Body of pancreas (tissue), 4 donors: ENCODE results near the gene ASGR1. TPM values are rescaled to one million over a fixed set of nuclear protein-coding genes. Genes with fewer than 3 reads are reported as not detected.

Experiments used
- ATAC-seq: fragments of 150-250 bp; one replicate; pipeline ENCODE4 v1.9.1; 2016
- DNase-seq, 4 donors: peaks; one replicate each; pipeline ENCODE4 v3.0.0-alpha.2; 2019
- H3K27ac ChIP-seq, 4 donors: fragments of 200-600 bp; sonication (generic); 1 replicate in 3 of 4; 2 replicates in 1 of 4; pipeline versions ENCODE4 v1.5.1 to v1.6.1; 2016 to 2019; ENCODE audit warnings: mild to moderate bottlenecking in 1 of 4, mixed read lengths in 1 of 4, moderate library complexity in 1 of 4
- H3K27me3 ChIP-seq, 2 donors: fragments of 200-600 bp; sonication (generic); one replicate each; pipeline ENCODE4 v1.6.0; 2016; ENCODE audit warnings: mild to moderate bottlenecking in 1 of 2
- H3K36me3 ChIP-seq, 2 donors: fragments of 200-600 bp; sonication (generic); replicated peaks in 1 of 2; 2 replicates each; pipeline ENCODE4 v1.5.1; 2016; ENCODE audit warnings: low read depth in 2 of 2; ENCODE audit not compliant: insufficient read depth in 1 of 2
- H3K4me1 ChIP-seq: fragments of 200-600 bp; sonication (generic); one replicate; pipeline ENCODE4 v1.6.0; 2016
- H3K4me3 ChIP-seq, 2 donors: fragments of 200-600 bp; sonication (generic); 1 replicate in 1 of 2; 2 replicates in 1 of 2; pipeline ENCODE4 v1.5.1; 2016 to 2019
- H3K9me3 ChIP-seq, 3 donors: fragments of 200-600 bp; sonication (generic); 1 replicate in 2 of 3; 2 replicates in 1 of 3; pipeline ENCODE4 v1.5.1; 2016
- POLR2A ChIP-seq, 3 donors: fragments of 450-650 bp; IDR thresholded peaks; one replicate each; pipeline ENCODE4 v1.6.1; 2016; ENCODE audit warnings: antibody characterized with exemption in 3 of 3, mild to moderate bottlenecking in 2 of 3
- WGBS, 2 donors: methylation state at CpG; one replicate each; pipeline ENCODE4 v1.1.5; 2017; 5-methylcytosine and 5-hydroxymethylcytosine counted together
- intact Hi-C: fragments of 100-400 bp; cut with DNase I; formaldehyde crosslinking; loops from one replicate; pipeline ENCODE4 v1.15.1; 2023
- total RNA-seq, 2 donors: library from RNA; depleted of rRNA; stranded (reverse); fragments of >200 nt; gene quantifications; one replicate each; pipeline ENCODE4 v1.1.0, GENCODE V29; 2016
- TF ChIP-seq, protein P1 (sequence below), 7 experiments: fragments of 450-650 bp in 4 of 7; fragments of 200-600 bp in 3 of 7; sonication (generic) in 3 of 7; IDR thresholded peaks; one replicate each; pipeline ENCODE4 v1.5.1; 2016 to 2019; ENCODE audit warnings: antibody characterized with exemption in 7 of 7

ASGR1 gene
- total RNA-seq, 2 donors from 2014 or later = 4.6 TPM; not detected in 1

GRCh38 chr17:7208027-7208571 lies 28.9 kb upstream of the ASGR1 start:
- no peak for ATAC-seq
- 56 to 60% methylated on average over 17 to 20 of the region's 21 CpGs for WGBS, 2 donors
- intact Hi-C loops = loop anchor here (10.0 kb wide), 1 partner anchor 63 kb away; no protein-coding TSS in a partner anchor
- no peak for TF ChIP-seq POLR2A (IDR thresholded peaks at IDR 0.05)
- TF ChIP-seq, protein P1, sequence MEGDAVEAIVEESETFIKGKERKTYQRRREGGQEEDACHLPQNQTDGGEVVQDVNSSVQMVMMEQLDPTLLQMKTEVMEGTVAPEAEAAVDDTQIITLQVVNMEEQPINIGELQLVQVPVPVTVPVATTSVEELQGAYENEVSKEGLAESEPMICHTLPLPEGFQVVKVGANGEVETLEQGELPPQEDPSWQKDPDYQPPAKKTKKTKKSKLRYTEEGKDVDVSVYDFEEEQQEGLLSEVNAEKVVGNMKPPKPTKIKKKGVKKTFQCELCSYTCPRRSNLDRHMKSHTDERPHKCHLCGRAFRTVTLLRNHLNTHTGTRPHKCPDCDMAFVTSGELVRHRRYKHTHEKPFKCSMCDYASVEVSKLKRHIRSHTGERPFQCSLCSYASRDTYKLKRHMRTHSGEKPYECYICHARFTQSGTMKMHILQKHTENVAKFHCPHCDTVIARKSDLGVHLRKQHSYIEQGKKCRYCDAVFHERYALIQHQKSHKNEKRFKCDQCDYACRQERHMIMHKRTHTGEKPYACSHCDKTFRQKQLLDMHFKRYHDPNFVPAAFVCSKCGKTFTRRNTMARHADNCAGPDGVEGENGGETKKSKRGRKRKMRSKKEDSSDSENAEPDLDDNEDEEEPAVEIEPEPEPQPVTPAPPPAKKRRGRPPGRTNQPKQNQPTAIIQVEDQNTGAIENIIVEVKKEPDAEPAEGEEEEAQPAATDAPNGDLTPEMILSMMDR (IDR thresholded peaks at IDR 0.05) = no peak
- H3K4me1 ChIP-seq = peaks cover 8% of the 10 kb centered on the region
- no peaks in the 10 kb centered on the region for H3K36me3 ChIP-seq
- no peaks in the 10 kb centered on the region for H3K27me3 ChIP-seq
- no peak overlapping the region for H3K4me3 ChIP-seq
- H3K9me3 ChIP-seq = no peaks in the 10 kb centered on the region
- DNase-seq = peak in 1 of 4 donors; percentile 8
- no peak overlapping the region for H3K27ac ChIP-seq

GRCh38 chr17:7207120-7208001 lies 28.2 kb upstream of the ASGR1 start:
- H3K9me3 ChIP-seq = no peaks in the 10 kb centered on the region
- H3K27me3 ChIP-seq = no peaks in the 10 kb centered on the region
- TF ChIP-seq, protein P1 (IDR thresholded peaks at IDR 0.05) = no peak
- TF ChIP-seq POLR2A (IDR thresholded peaks at IDR 0.05) = no peak
- no peaks in the 10 kb centered on the region for H3K36me3 ChIP-seq
- intact Hi-C loops = loop anchor here (10.0 kb wide), 1 partner anchor 63 kb away; no protein-coding TSS in a partner anchor
- DNase-seq (peak in 1 of 4 donors; percentile 12), ATAC-seq (no peak)
- H3K4me1 ChIP-seq = peaks cover 8% of the 10 kb centered on the region
- no peak overlapping the region for H3K27ac ChIP-seq
- H3K4me3 ChIP-seq = no peak overlapping the region
- 79 to 80% methylated on average over 24 of the region's 24 CpGs for WGBS, 2 donors

DNA sequence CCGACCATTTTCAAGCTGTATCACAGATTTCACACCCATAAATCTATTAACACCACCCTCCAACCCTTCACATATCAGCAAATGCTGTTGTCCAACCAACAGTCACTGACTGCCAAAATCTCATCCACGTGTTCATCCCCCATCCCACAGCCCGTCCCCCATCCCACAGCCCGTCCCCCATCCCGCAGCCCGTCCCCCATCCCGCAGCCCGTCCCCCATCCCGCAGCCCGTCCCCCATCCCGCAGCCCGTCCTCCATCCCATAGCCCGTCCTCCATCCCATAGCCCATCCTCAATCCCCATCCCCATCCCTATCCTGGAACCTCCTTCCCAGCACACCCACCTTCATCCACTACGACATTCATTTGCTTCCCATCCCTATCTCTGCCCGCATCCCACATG lies 26.4 kb upstream of the ASGR1 start:
- Histone ChIP-seq H3K27ac (peak overlapping the region in 2 of 4 donors; percentile 5 to 17), H3K4me3 (no peak overlapping the region), H3K27me3 (no peaks in the 10 kb centered on the region), H3K4me1 (peaks cover 8% of the 10 kb centered on the region), H3K36me3 (no peaks in the 10 kb centered on the region), H3K9me3 (no peaks in the 10 kb centered on the region)
- ATAC-seq (no peak), DNase-seq (no peak)
- TF ChIP-seq, protein P1 (IDR thresholded peaks at IDR 0.05) = no peak
- no peak for TF ChIP-seq POLR2A (IDR thresholded peaks at IDR 0.05)
- 54 to 59% methylated on average over 14 to 15 of the region's 15 CpGs for WGBS, 2 donors
- intact Hi-C loops = loop anchor here (10.0 kb wide), 1 partner anchor 61 kb away; no protein-coding TSS in a partner anchor

- Histone ChIP-seq H3K36me3 (no peaks in the 10 kb centered on the region), H3K27ac (peak overlapping the region in 3 of 4 donors; percentile 5 to 36 (median 17)), H3K9me3 (no peaks in the 10 kb centered on the region), H3K27me3 (no peaks in the 10 kb centered on the region), H3K4me3 (no peak overlapping the region), H3K4me1 (peaks cover 8% of the 10 kb centered on the region)
- TF ChIP-seq, protein P1 (IDR thresholded peaks at IDR 0.05) = no peak
- peak in 1 of 3 donors; percentile 12 for TF ChIP-seq POLR2A (IDR thresholded peaks at IDR 0.05)
- 4% methylated on average over 27 to 34 of the region's 34 CpGs for WGBS, 2 donors
- ATAC-seq (peak; percentile 81), DNase-seq (peak; percentile 73 to 87 (median 82))
- intact Hi-C loops = loop anchor here (10.0 kb wide), 1 partner anchor 60 kb away; no protein-coding TSS in a partner anchor
These were observed 25.8 kb upstream of the ASGR1 start for GRCh38 chr17:7204828-7205461.
